Hepatocyte (in vitro differentiated cells): ENCODE results near the gene SLC7A8. TPM values are rescaled to one million over a fixed set of nuclear protein-coding genes. Genes with fewer than 3 reads are reported as not detected.

Source experiments
- DNase-seq: peaks from one replicate; pipeline ENCODE4 v3.0.0-alpha.2; 2016; ENCODE audit warnings: low spot score
- H2AFZ ChIP-seq: fragments of 200-600 bp; sonication (generic); 2 replicates; pipeline ENCODE4 v1.6.0; 2016; ENCODE audit warnings: antibody characterized with exemption, mild to moderate bottlenecking
- H3K27ac ChIP-seq: fragments of 200-600 bp; sonication (generic); 2 replicates; pipeline ENCODE4 v1.5.1; 2016; ENCODE audit warnings: mild to moderate bottlenecking
- H3K27me3 ChIP-seq: fragments of 200-600 bp; sonication (generic); 2 replicates; pipeline ENCODE4 v1.6.1; 2016
- H3K36me3 ChIP-seq: fragments of 200-600 bp; sonication (generic); replicated peaks from 2 replicates; pipeline ENCODE4 v1.5.1; 2016; ENCODE audit warnings: low read depth; ENCODE audit not compliant: insufficient read depth
- H3K4me1 ChIP-seq: fragments of 200-600 bp; sonication (generic); 2 replicates; pipeline ENCODE4 v1.5.1; 2016; ENCODE audit warnings: mild to moderate bottlenecking, moderate library complexity; ENCODE audit not compliant: insufficient read depth
- H3K4me2 ChIP-seq: fragments of 200-600 bp; sonication (generic); 2 replicates; pipeline ENCODE4 v1.6.0; 2016
- H3K4me3 ChIP-seq: fragments of 200-600 bp; sonication (generic); 2 replicates; pipeline ENCODE4 v1.5.1; 2016; ENCODE audit warnings: mild to moderate bottlenecking
- H3K79me2 ChIP-seq: fragments of 200-600 bp; sonication (generic); 2 replicates; pipeline ENCODE4 v1.6.0; 2017; ENCODE audit warnings: mild to moderate bottlenecking
- H3K9me2 ChIP-seq: fragments of 200-600 bp; sonication (generic); replicated peaks from 2 replicates; pipeline ENCODE4 v1.6.0; 2017; ENCODE audit warnings: mild to moderate bottlenecking; ENCODE audit not compliant: insufficient read depth
- H3K9me3 ChIP-seq: fragments of 200-600 bp; sonication (generic); 2 replicates; pipeline ENCODE4 v1.5.1; 2016; ENCODE audit warnings: low read depth, mild to moderate bottlenecking
- H4K20me1 ChIP-seq: fragments of 200-600 bp; sonication (generic); 2 replicates; pipeline ENCODE4 v1.6.0; 2016; ENCODE audit warnings: mild to moderate bottlenecking; ENCODE audit not compliant: insufficient read depth, poor library complexity, severe bottlenecking
- EZH2 ChIP-seq: fragments of 200-600 bp; sonication (generic); IDR thresholded peaks from 2 replicates; pipeline ENCODE4 v1.6.1; 2016; ENCODE audit warnings: antibody characterized with exemption, mild to moderate bottlenecking, borderline replicate concordance
- EZH2phosphoT487 ChIP-seq: fragments of 200-600 bp; sonication (generic); IDR thresholded peaks from one replicate; pipeline ENCODE4 v1.6.1; 2018; ENCODE audit warnings: antibody characterized with exemption, mild to moderate bottlenecking, low read depth, moderate library complexity; ENCODE audit not compliant: unreplicated experiment, severe bottlenecking
- WGBS: methylation state at CpG from one replicate; pipeline ENCODE4 v1.1.6; 2016; ENCODE audit warnings: low lambda C conversion rate; ENCODE audit errors: missing lambda C conversion rate; 5-methylcytosine and 5-hydroxymethylcytosine counted together
- polyA plus RNA-seq: library from polyadenylated mRNA; unstranded; fragments of >200 nt; fragmentation: Nextera tagmentation; extraction: Ambion mirVana; gene quantifications from 2 replicates; pipeline ENCODE4 v1.2.1, GENCODE V29; 2016
- total RNA-seq: library from RNA; depleted of rRNA; stranded (reverse); fragments of >200 nt; gene quantifications from 2 replicates; pipeline ENCODE4 v1.2.3, GENCODE V29; 2014
- TF ChIP-seq, protein P1 (sequence below): fragments of 200-600 bp; sonication (generic); IDR thresholded peaks from 2 replicates; pipeline ENCODE4 v1.5.1; 2016; ENCODE audit warnings: antibody characterized with exemption, mild to moderate bottlenecking; ENCODE audit not compliant: poor library complexity

The SLC7A8 gene
- total and polyA plus RNA-seq, 2 experiments from 2014 or later: 54.6 to 123 TPM

DNA sequence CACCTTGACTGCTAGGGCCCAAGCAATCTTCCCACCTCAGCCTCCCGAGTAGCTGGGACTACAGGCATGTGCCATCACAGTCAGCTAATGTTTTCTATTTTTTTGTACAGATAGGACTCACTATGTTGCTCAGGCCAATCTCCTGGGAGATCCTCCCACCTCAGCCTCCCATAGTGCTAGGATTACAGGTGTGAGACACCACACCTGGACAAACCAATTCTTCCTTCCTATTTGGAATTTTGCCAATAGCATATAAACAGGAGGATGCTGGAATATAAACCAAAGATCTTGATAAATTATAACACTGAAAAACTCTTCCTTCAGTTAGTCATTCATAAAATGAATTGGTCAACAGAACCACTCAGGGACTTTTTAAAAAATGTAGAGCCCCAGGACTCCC lies 96.9 kb downstream of the SLC7A8 start:
- Histone ChIP-seq H2AFZ (no peak overlapping the region), H3K9me2 (no peaks in the 10 kb centered on the region), H3K79me2 (peaks cover 77% of the 10 kb centered on the region), H3K9me3 (no peaks in the 10 kb centered on the region), H4K20me1 (no peaks in the 10 kb centered on the region), H3K4me1 (no peaks in the 10 kb centered on the region), H3K27me3 (no peaks in the 10 kb centered on the region), H3K36me3 (peaks cover 7% of the 10 kb centered on the region), H3K4me2 (no peak overlapping the region), H3K4me3 (no peak overlapping the region), H3K27ac (no peak overlapping the region)
- WGBS: 100% methylated on average over 1 of the region's 1 CpG
- TF ChIP-seq, protein P1, sequence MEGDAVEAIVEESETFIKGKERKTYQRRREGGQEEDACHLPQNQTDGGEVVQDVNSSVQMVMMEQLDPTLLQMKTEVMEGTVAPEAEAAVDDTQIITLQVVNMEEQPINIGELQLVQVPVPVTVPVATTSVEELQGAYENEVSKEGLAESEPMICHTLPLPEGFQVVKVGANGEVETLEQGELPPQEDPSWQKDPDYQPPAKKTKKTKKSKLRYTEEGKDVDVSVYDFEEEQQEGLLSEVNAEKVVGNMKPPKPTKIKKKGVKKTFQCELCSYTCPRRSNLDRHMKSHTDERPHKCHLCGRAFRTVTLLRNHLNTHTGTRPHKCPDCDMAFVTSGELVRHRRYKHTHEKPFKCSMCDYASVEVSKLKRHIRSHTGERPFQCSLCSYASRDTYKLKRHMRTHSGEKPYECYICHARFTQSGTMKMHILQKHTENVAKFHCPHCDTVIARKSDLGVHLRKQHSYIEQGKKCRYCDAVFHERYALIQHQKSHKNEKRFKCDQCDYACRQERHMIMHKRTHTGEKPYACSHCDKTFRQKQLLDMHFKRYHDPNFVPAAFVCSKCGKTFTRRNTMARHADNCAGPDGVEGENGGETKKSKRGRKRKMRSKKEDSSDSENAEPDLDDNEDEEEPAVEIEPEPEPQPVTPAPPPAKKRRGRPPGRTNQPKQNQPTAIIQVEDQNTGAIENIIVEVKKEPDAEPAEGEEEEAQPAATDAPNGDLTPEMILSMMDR: no peak
- TF ChIP-seq EZH2 (no peak), EZH2phosphoT487 (no peak)
- no peak for DNase-seq

DNA sequence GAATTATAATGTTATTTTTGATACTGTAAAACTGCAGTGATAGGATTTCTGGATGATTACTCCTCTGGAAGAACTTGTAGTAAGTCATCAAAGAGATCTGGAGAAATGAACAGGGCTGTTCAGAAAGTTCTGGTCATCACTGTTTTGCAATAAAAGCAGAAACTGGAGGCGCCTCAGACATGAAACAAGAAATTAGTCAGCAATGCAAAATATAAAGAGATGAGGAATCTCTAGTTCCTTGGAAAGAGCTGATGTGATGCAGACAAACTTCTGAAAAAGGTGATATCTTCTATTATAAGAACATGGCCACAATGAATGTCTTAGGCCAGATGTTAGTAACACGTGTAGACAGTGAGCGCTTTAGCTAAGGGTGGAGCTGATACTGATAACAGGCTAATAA lies 98.0 kb downstream of the SLC7A8 start:
- peaks cover 71% of the 10 kb centered on the region for H3K79me2 ChIP-seq
- TF ChIP-seq EZH2phosphoT487 (no peak), EZH2 (no peak)
- TF ChIP-seq, protein P1: no peak

DNA sequence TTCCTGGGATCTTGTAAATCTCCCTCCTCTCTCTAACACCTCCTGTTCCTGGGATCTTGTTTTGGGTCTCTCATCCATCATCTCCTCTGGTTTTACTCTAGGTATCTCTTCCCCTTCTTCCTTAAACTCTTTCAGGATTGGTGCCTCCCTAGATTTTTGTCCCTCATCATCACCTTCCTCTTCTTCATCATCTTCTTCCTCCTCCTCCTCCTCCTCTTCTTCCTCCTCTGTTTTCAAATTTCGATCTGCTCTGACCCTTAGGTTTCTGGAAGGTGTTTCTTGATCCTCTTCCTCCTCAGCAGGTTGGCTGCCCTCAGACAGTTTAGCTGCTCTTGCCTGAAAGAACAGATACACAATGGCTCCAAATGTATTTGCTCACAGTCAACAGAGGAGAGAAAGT lies 103.0 kb downstream of the SLC7A8 start:
- H3K79me2 ChIP-seq: peaks cover 49% of the 10 kb centered on the region
- DNase-seq: no peak
- no peak overlapping the region for H3K4me2 ChIP-seq
- peaks cover 8% of the 10 kb centered on the region for H3K4me1 ChIP-seq
- no peaks in the 10 kb centered on the region for H3K9me2 ChIP-seq
- no peak overlapping the region for H2AFZ ChIP-seq
- WGBS: 100% methylated on average over 1 of the region's 1 CpG
- TF ChIP-seq EZH2: no peak
- TF ChIP-seq, protein P1: no peak
- no peak for TF ChIP-seq EZH2phosphoT487
- H3K4me3 ChIP-seq: no peak overlapping the region
- no peaks in the 10 kb centered on the region for H4K20me1 ChIP-seq
- H3K27ac ChIP-seq: peak overlapping the region; percentile 87
- no peaks in the 10 kb centered on the region for H3K27me3 ChIP-seq
- H3K9me3 ChIP-seq: no peaks in the 10 kb centered on the region
- H3K36me3 ChIP-seq: no peaks in the 10 kb centered on the region

More for the DNA sequence above, 98.0 kb downstream of the SLC7A8 start:
- H3K4me2 ChIP-seq: no peak overlapping the region
- DNase-seq: no peak
- H3K27ac ChIP-seq: peak overlapping the region; percentile 31
- H3K27me3 ChIP-seq: no peaks in the 10 kb centered on the region
- no peak overlapping the region for H2AFZ ChIP-seq
- WGBS: 74% methylated on average over 3 of the region's 3 CpGs
- no peaks in the 10 kb centered on the region for H4K20me1 ChIP-seq
- H3K9me3 ChIP-seq: no peaks in the 10 kb centered on the region
- no peaks in the 10 kb centered on the region for H3K9me2 ChIP-seq
- H3K4me1 ChIP-seq: no peaks in the 10 kb centered on the region
- H3K36me3 ChIP-seq: peaks cover 7% of the 10 kb centered on the region
- no peak overlapping the region for H3K4me3 ChIP-seq

DNA sequence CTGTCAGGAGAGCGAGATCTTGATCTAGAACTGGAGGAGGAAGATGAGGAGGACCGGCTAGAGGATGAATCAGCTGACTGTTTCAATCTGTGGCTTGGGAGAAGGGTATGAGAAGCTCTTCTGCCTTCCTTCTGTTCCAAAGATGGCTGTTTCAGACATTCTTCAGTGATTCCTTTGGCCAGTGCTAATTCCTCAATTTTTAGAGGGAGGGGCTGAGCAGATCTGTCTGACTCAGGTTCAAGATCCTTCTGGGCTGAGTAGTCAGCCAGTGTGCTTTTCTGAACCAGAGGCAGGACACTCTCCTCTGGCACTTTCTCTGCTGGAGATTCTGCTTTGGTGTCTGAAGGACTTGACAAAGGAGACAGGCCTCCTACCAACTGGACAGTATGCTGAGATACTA lies 103.7 kb downstream of the SLC7A8 start:
- H2AFZ ChIP-seq: no peak overlapping the region
- TF ChIP-seq EZH2phosphoT487 (no peak), EZH2 (no peak)
- TF ChIP-seq, protein P1: no peak
- DNase-seq: no peak
- no peaks in the 10 kb centered on the region for H4K20me1 ChIP-seq
- H3K4me3 ChIP-seq: no peak overlapping the region
- H3K4me1 ChIP-seq: peaks cover 8% of the 10 kb centered on the region
- H3K4me2 ChIP-seq: no peak overlapping the region
- 88% methylated on average over 2 of the region's 2 CpGs for WGBS
- H3K36me3 ChIP-seq: no peaks in the 10 kb centered on the region
- no peaks in the 10 kb centered on the region for H3K9me3 ChIP-seq
- H3K27me3 ChIP-seq: no peaks in the 10 kb centered on the region
- peak overlapping the region; percentile 87 for H3K27ac ChIP-seq
- H3K79me2 ChIP-seq: peaks cover 52% of the 10 kb centered on the region
- no peaks in the 10 kb centered on the region for H3K9me2 ChIP-seq
